Tongue (tissue), 2 donors: ENCODE measurements around the gene PACSIN1. TPM values are rescaled to one million over a fixed set of nuclear protein-coding genes. Genes with fewer than 3 reads are reported as not detected.

Source experiments
- DNase-seq: peaks from one replicate; pipeline ENCODE4 v3.0.0-alpha.2; 2015
- total RNA-seq: library from RNA; depleted of rRNA; stranded (reverse); fragments of >200 nt; gene quantifications from one replicate; pipeline ENCODE4 v1.2.3, GENCODE V29; 2014

Gene PACSIN1
- total RNA-seq, 1 donor from 2014 or later, result 0.10 TPM

DNA sequence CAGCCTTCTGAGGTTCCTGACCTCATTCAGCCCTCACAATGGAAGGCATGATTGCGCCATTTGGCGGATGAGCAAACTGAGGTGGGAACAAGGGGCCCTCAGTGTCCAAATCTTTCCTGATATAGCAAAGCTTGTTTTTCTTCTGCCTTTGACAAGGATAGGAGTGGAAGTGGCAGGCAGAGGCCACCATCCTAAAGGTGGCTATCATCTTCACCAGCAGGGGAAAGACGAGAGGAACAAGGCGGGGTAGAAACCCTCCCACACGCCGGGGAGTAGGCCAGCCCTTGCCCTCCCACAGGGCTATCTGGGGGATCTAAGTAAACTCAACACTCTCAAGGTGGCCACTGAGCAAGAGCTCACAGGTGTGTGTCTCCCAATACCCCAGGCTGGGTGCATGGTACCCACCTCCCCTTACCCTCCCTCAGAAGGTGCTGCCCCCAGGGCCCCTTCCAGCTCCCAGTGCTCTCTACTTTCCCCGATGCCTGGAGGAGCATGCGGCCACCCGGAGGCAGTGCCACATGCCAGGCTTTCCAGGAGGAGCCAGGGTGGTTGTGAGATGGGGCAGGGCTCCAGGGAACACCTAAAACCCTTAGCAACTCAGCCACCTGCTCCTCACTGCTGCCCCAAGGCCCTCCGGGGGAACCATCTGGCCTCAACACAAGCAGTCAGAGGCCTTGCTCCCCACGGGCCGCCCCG, 79.0 kb downstream of the PACSIN1 start:
- no peak for DNase-seq

DNA sequence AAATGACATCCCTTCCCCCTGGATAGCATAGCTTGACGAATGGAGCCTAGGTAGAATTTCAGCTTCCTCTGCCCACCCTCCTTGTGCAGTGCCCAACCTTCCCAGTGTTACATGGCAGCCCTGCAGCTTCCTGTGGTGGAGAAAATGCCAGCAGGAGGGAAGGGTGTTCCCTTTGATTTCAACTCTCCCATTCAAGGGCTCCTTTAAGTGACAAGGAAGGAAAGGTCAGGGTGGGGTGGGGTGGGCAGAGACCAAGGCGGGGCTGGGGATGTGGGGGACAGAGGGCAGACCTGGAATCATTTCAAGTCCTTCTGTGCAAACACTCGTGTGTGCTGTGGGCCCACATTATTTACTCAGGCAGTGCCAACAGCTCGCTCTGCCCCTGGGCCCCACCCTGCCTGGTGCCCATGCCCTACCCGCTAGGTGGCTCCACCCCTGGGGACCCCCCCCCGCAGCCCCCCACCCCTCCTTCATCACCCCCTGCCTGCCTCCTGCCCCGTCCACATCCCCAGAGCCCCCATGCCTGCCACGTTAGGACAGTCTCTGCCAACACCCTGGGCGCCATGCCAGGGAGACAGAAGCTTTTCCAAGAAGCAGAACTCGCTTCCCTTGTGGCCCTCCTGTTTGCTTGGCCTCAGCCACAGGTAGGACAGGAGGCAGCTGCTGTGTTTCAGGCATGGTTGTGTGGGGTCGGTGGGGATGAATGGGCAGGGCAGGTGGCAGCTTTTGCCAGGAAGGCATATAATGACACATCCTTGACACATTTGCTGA, 80.9 kb downstream of the PACSIN1 start:
- DNase-seq, result peak; percentile 75

DNA sequence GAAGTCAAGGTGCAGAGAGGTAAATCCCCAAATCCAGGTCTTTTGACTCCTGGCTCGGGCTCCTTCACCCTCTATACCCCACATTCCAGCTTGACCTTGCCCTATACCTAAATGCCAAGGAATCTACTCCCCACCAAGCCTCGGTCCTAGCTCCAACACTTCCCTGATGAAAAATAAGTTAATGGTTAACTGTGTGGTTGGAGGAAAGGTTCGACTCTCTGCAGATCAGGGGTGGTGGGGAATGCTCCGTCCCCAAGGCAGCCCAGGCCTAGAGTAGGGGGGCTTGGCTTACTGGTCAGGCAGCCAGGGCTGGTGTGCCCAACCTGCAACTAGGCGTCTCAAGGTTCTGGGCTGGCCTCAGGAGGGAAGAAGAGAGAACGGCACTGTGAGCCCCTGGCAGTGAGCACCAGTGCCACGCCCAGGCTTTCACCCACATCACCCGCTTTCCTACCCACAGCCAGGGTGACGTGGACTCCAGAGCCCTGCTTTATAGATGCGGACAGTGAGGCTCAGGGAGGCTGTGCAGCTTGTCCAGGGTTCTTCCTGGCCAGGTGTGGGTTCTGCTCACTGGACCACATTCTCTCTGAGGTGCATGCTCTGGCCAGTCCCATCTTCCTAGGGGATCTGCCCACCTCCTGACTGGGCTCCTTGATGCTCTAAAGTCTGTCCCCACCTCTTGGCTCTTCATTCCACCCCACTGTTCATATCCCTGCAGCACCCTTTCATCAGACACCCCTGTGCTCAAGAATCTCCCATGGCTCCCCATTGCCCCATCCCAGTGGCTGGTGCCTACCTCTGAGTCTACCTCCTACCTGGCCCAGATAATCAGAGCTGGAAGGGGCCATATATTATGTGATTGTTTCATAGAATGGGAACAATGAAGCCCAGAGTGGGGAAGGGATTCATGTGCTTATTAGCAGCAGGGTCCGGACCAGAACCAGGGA, 82.1 kb downstream of the PACSIN1 start:
- DNase-seq, result no peak

- peak; percentile 70 for DNase-seq
Observed at GRCh38 chr6:34549026-34549803, 83.3 kb downstream of the PACSIN1 start.

DNA sequence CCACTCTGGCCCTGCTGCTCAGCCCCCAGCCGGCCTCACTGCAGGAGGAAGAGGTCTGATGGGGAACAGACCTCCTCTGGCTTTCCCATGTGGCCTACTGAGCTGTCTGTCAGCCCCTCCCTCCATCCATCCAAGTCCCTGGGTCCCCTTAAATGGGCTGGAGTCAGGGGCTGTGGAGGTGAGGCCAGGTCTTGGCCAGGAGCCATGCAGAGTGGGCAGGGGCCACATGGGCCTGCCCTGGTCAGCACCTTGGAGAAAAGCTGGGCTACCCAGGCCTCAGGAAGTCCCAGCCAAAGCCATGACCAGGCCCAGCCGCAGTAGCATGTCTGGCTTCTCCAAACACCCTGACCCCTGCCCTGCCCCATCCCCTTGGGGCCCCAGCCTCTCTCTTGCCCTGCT, 83.9 kb downstream of the PACSIN1 start:
- no peak for DNase-seq

DNA sequence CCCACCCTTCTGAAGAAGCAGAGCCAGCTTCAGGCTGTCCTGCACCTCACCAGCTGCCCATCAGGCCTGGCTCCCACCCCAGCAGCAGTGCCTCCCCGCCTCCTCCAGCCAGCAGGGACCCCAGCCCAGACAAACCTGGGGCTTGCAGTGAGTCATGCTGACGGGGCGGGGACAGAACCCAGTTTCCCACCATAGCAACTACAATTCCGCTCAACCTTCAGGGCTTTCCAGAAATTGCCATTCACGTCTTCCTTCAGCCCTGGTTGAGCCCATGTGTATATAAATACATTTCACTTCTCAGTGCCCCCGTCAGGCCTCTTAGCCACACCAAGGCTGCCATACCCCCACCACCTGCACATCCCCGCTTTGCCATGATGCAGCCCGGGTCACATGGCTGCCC, 85.8 kb downstream of the PACSIN1 start:
- DNase-seq, result no peak

DNA sequence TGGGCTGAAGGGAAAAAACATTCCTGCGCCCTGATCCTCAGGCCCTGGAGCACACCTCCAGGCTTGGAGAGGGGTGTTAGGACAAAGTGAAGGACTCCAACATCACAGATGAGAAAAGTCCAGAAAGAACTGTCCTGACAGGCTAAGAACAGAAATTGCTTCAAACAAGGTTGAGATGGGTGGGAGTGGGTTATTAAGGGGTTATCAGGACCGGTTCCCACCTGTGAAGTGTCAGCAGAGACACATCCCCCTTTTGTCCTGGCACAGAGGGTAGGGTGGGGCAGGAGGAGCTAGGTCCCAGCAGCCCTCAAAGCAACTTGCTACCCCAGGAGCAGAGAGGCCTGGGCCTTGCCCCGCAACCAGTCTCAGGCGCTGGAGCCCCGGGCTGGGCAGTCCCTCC, 86.7 kb downstream of the PACSIN1 start:
- no peak for DNase-seq

DNA sequence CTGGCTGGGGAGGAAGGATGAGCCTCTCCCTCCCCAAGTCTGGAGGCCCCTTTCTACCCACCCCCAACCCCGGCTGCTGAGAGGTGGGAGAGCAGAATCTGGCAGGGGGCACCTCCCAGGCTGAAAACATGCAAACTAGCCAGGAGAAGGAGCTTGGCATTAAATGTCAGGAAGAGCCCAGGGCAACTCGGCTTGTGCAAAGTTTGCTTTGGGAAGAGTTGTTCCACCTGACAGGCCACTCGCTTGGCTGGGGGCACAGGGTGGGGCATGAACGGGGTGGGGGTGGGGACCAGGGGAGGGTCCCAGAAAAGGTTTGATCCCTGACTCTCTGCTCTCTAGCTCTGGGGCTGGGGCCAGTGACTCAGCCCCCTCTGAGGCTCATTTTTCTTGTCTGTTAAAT, 87.3 kb downstream of the PACSIN1 start:
- no peak for DNase-seq

GRCh38 chr6:34553750-34554149, 87.9 kb downstream of the PACSIN1 start:
- DNase-seq, result no peak

DNA sequence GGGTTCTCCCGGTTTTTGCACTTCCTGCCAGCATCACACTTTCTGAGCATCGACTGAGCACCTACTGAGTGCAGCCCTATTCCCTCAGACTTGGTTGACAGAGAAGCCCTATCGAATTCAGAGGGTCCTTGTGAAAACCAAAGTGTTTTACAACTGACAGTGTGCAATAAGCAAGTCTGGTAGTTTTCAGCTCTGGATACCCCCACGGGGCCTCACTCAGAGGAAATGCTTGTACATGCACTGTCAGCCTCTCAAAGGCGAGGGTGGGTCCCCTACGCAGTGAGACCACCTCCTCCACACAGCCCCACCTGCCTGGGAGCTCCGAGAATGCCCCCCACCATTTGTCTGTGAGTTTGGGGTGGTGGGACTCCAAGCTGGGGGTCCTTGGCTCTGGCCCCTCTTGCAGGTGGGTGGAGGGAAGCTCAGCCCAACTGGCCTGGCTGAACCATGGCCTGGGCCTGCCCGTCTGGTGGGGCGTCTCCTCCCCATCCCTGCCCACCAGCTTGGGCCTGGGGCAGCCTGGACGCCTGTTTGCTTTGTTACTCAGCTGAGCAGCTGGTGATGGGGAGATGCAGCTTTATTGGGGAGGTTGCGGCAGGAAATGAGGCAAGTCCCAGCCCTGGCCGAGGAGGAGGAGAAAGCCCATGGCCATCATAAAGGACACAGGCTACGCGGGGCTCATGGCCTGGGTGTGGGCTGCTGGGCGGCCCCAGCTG, 88.6 kb downstream of the PACSIN1 start:
- DNase-seq, result peak; percentile 58

GRCh38 chr6:34555007-34555322, 89.1 kb downstream of the PACSIN1 start:
- no peak for DNase-seq

- no peak for DNase-seq
Observed at GRCh38 chr6:34555328-34555727, 89.5 kb downstream of the PACSIN1 start.

DNA sequence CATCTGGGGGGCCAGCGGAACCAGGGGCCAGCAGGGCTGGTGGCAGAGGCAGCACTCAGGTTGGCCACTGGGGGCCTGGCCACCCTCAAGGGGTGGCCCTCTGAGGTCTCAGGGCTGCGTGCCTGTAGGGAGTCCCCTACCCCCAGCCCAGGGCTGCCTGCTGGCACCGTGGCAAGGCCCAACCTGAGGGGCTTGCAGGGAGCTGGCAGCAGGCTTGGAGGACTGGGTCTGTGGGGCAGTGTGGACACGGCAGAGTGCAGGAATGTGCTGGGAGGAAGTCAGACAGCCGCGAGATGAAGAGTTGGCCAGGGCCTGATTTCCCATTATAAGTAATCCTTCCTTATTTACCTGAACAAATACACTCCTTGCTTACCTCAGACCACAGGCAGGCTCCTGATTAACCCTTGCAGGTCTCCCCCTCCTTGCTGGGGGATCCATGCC, 90.2 kb downstream of the PACSIN1 start, which contains the start of gene SPDEF:
SPDEF (minus strand) TSS at position 299 of the 441 bp plus-strand sequence. CDS start 11,874 bp downstream, outside the sequence.
- DNase-seq, result no peak

GRCh38 chr6:34556493-34556892, 90.6 kb downstream of the PACSIN1 start:
- no peak for DNase-seq

- no peak for DNase-seq
Observed at GRCh38 chr6:34557228-34557627, 91.4 kb downstream of the PACSIN1 start.

- DNase-seq, result no peak
Observed at GRCh38 chr6:34558172-34558714, 92.4 kb downstream of the PACSIN1 start.

- no peak for DNase-seq
Observed at GRCh38 chr6:34559651-34560365, 93.9 kb downstream of the PACSIN1 start.

DNA sequence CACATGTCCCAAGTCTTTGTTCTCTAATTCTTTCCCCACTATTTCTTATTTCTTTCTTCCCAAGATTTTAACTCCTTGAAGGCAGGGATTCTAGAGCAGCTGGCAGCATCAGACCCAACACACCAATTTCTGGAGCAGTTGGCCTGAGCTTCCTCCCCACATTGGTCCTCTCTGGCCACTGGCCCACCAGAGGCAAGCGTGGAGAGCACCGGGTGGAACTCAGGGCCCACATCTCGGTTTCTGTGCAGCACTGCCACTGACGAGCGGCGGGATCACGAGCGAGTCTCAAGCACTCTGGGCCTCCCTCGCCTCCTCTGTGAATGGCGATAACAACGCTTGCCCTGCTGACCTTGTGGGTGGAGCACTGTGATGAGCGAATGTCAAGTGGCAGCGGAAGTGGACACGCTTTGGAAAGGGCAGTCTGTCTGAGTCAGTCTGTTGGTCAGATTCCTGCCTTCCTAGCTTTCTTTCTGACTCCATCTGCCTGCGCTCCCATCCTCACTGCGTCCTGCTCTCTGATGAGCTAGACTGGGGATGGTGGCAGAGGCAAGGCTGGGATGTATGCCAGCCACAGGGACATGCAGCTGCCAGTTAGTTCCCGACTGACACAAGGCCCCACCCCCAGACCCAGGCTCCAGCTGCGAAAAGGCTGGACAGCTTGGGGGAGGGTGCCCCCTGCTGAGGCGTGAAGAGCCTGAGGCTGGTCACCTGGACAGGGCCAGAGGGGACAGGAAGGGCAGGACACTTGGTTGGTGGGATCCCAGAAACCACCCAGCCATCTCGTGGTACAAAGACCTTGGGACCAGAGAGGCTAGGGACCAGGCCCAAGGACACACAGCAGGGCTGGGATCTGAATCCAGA, 94.7 kb downstream of the PACSIN1 start:
- peak; percentile 47 for DNase-seq

DNA sequence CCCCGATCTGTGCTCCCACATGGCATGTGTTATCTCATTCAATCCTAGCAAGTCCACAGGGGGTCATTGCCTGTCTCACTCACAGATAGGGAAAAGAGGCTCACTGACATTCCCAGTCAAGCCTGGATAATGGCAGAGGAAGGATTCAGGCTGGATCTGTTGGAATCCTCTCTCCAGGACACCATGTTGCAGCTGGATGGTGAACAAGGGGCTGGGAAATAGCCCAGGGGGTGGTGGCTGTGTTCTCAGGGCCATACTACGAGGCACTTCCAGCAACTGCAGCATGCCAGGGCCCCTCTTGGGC, 95.3 kb downstream of the PACSIN1 start:
- DNase-seq, result no peak
